ENCODE measurements around the gene NEMF.

GRCh38 chr14:49853572-49854375, 1.2 kb upstream of the NEMF start:
- TF ChIP-seq YY1 (IDR thresholded peaks at IDR 0.05; ENCODE audit: insufficient read depth, insufficient read length) (no peak), ZNF274 (IDR thresholded peaks at IDR 0.05; ENCODE audit: low read depth, low read length) (no peak), SUZ12 (IDR thresholded peaks at IDR 0.05; ENCODE audit: extremely low read depth, insufficient read depth, insufficient read length) (no peak)

Measured in NT2/D1 (cell line).